Right lobe of liver (tissue), 6 donors: ENCODE results near the gene DMPK. TPM values are rescaled to one million over a fixed set of nuclear protein-coding genes. Genes with fewer than 3 reads are reported as not detected.

ENCODE experiments used
- ATAC-seq, 4 donors: fragments of 200-7000 bp; cut with Tn5 transposase; one replicate each; pipeline ENCODE4 v1.9.1; 2020; ENCODE audit warnings: mild to moderate bottlenecking in 4 of 4, moderate library complexity in 4 of 4
- DNase-seq, 3 donors: peaks; one replicate each; pipeline ENCODE4 v3.0.0-alpha.2; 2020
- H3K27ac ChIP-seq, 3 donors: fragments of 200-600 bp; one replicate each; pipeline ENCODE4 v1.8.0; 2022
- H3K27me3 ChIP-seq, 2 donors: fragments of 200-600 bp; one replicate each; pipeline ENCODE4 v1.8.0; 2022
- H3K36me3 ChIP-seq, 4 donors: fragments of 200-600 bp; sonication (generic) in 1 of 4; one replicate each; pipeline versions ENCODE4 v1.5.1 to v1.8.0; 2017 to 2022; ENCODE audit warnings: control low read depth in 1 of 4
- H3K4me1 ChIP-seq, 4 donors: fragments of 200-600 bp; sonication (generic) in 1 of 4; one replicate each; pipeline versions ENCODE4 v1.5.1 to v1.8.0; 2017 to 2022; ENCODE audit warnings: control low read depth in 1 of 4
- H3K4me3 ChIP-seq, 3 donors: fragments of 200-600 bp; one replicate each; pipeline ENCODE4 v1.8.0; 2022
- H3K9me3 ChIP-seq, 4 donors: fragments of 200-600 bp; sonication (generic) in 1 of 4; one replicate each; pipeline versions ENCODE4 v1.5.1 to v1.8.0; 2017 to 2022; ENCODE audit warnings: control low read depth in 1 of 4
- CTCF ChIP-seq, 4 donors: fragments of 200-600 bp in 3 of 4; fragments of 450-650 bp in 1 of 4; IDR thresholded peaks; one replicate each; pipeline versions ENCODE4 v1.5.1 to v1.8.0; 2016 to 2022; ENCODE audit warnings: antibody characterized with exemption in 4 of 4, mild to moderate bottlenecking in 2 of 4
- POLR2A ChIP-seq: fragments of 450-650 bp; IDR thresholded peaks from one replicate; pipeline ENCODE4 v1.6.1; 2017; ENCODE audit warnings: antibody characterized with exemption, mild to moderate bottlenecking
- WGBS: methylation state at CpG from one replicate; pipeline ENCODE4 v1.1.6; 2018; ENCODE audit warnings: low coverage, low lambda C conversion rate; ENCODE audit not compliant: insufficient coverage; ENCODE audit errors: missing lambda C conversion rate; 5-methylcytosine and 5-hydroxymethylcytosine counted together
- intact Hi-C, 2 donors: fragments of 100-400 bp; cut with DNase I; formaldehyde crosslinking; loops; one replicate each; pipeline versions ENCODE4 v1.11.2 to v1.14.1; 2022
- total RNA-seq, 6 experiments: library from RNA; depleted of rRNA in 2 of 6; stranded (reverse); fragments of >200 nt in 2 of 6; fragmentation: NEBNext Ultra II Directional in 3 of 6; extraction: Animal tissue kit (Norgen Biotek cat#: 25700) in 3 of 6; gene quantifications; one replicate each; pipeline versions ENCODE4 v1.1.0 to v1.2.4, GENCODE V29; 2016 to 2023
- donor health status: DM: no; HTN: yes; CAD: no.
- donor health status: DM: no; HTN: no; CAD: no.
- donor health status: DM: no; HTN: no; CAD: no.
- donor health status: DM: no; HTN: yes; CAD: no.
- donor health status: DM: no; HTN: yes; CAD: no.

The DMPK gene
- total RNA-seq, 6 experiments from 2014 or later: 4.3 to 14.9 (median 8.7) TPM

- Histone ChIP-seq H3K27me3 (no peaks in the 10 kb centered on the region), H3K4me1 (peaks cover 0 to 15% (median 2%) of the 10 kb centered on the region in 4 donors), H3K27ac (no peak overlapping the region), H3K4me3 (peak overlapping the region; percentile 54 to 97 (median 59)), H3K9me3 (no peaks in the 10 kb centered on the region), H3K36me3 (no peaks in the 10 kb centered on the region)
- TF ChIP-seq POLR2A (no peak), CTCF (IDR thresholded peaks at IDR 0.05) (no peak)
- DNase-seq: no peak
- 23% methylated on average over 10 of the region's 31 CpGs for WGBS
- no peak for ATAC-seq
- intact Hi-C loops: no loop called here
Observed at GRCh38 chr19:45791744-45792469, 9.6 kb upstream of the DMPK start.

GRCh38 chr19:45790942-45791341, 8.7 kb upstream of the DMPK start:
- no peak for TF ChIP-seq CTCF (IDR thresholded peaks at IDR 0.05)
- no peak for TF ChIP-seq POLR2A
- DNase-seq: no peak
- Histone ChIP-seq H3K27ac (no peak overlapping the region), H3K9me3 (no peaks in the 10 kb centered on the region), H3K27me3 (no peaks in the 10 kb centered on the region), H3K36me3 (no peaks in the 10 kb centered on the region), H3K4me3 (no peak overlapping the region), H3K4me1 (peaks cover 0 to 15% (median 2%) of the 10 kb centered on the region in 4 donors)
- ATAC-seq: no peak
- intact Hi-C loops: no loop called here
- 71% methylated on average over 5 of the region's 8 CpGs for WGBS

- Histone ChIP-seq H3K27ac (no peak overlapping the region), H3K4me1 (peaks cover 0 to 15% (median 2%) of the 10 kb centered on the region in 4 donors), H3K36me3 (no peaks in the 10 kb centered on the region), H3K9me3 (no peaks in the 10 kb centered on the region), H3K4me3 (no peak overlapping the region), H3K27me3 (no peaks in the 10 kb centered on the region)
- intact Hi-C loops: no loop called here
- 95% methylated on average over 9 of the region's 15 CpGs for WGBS
- no peak for DNase-seq
- TF ChIP-seq CTCF (IDR thresholded peaks at IDR 0.05) (no peak), POLR2A (no peak)
- ATAC-seq: no peak
Observed at GRCh38 chr19:45789035-45789786, 6.9 kb upstream of the DMPK start.

GRCh38 chr19:45786533-45786894, 4.2 kb upstream of the DMPK start:
- H3K9me3 ChIP-seq: no peaks in the 10 kb centered on the region
- WGBS: 100% methylated on average over 1 of the region's 21 CpGs
- H3K36me3 ChIP-seq: no peaks in the 10 kb centered on the region
- no peak overlapping the region for H3K4me3 ChIP-seq
- no peak for ATAC-seq
- no peak for DNase-seq
- no peak overlapping the region for H3K27ac ChIP-seq
- TF ChIP-seq CTCF (IDR thresholded peaks at IDR 0.05) (no peak), POLR2A (no peak)
- H3K27me3 ChIP-seq: no peaks in the 10 kb centered on the region
- intact Hi-C loops: no loop called here
- peaks cover 0 to 9% (median 0%) of the 10 kb centered on the region in 4 donors for H3K4me1 ChIP-seq
